ENCODE results near the gene FBXO48. TPM values are rescaled to one million over a fixed set of nuclear protein-coding genes. Genes with fewer than 3 reads are reported as not detected.
"Not testable (repeated sequence)": the region's sequence is repeated elsewhere in the genome, so short reads cannot be mapped to it uniquely, and the experiment has no call there.

Gene FBXO48
- total RNA-seq, 4 donors from 2014 or later = 0.61 to 0.95 (median 0.64) TPM

- intact Hi-C loops (cut with DNase I) = no loop called here
- no peaks in the 10 kb centered on the region for H3K27me3 ChIP-seq
- peaks cover 0 to 7% (median 0%) of the 10 kb centered on the region in 3 donors for H3K36me3 ChIP-seq
- H3K27ac ChIP-seq = no peak overlapping the region
- DNase-seq = no peak
- TF ChIP-seq, protein P1, sequence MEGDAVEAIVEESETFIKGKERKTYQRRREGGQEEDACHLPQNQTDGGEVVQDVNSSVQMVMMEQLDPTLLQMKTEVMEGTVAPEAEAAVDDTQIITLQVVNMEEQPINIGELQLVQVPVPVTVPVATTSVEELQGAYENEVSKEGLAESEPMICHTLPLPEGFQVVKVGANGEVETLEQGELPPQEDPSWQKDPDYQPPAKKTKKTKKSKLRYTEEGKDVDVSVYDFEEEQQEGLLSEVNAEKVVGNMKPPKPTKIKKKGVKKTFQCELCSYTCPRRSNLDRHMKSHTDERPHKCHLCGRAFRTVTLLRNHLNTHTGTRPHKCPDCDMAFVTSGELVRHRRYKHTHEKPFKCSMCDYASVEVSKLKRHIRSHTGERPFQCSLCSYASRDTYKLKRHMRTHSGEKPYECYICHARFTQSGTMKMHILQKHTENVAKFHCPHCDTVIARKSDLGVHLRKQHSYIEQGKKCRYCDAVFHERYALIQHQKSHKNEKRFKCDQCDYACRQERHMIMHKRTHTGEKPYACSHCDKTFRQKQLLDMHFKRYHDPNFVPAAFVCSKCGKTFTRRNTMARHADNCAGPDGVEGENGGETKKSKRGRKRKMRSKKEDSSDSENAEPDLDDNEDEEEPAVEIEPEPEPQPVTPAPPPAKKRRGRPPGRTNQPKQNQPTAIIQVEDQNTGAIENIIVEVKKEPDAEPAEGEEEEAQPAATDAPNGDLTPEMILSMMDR (IDR thresholded peaks at IDR 0.05) = no peak
- no peak for TF ChIP-seq POLR2A (IDR thresholded peaks at IDR 0.05)
- peaks cover 0 to 11% (median 11%) of the 10 kb centered on the region in 3 donors for H3K9me3 ChIP-seq
- no peak overlapping the region for H3K4me3 ChIP-seq
- no peaks in the 10 kb centered on the region for H3K4me1 ChIP-seq
Observed at GRCh38 chr2:68499133-68499532, 32.0 kb upstream of the FBXO48 start.

- intact Hi-C loops (cut with DNase I) = no loop called here
Observed at GRCh38 chr2:68491582-68491981, 24.5 kb upstream of the FBXO48 start.

GRCh38 chr2:68489282-68489681 is 22.2 kb upstream of the FBXO48 start:
- peaks cover 0 to 3% (median 0%) of the 10 kb centered on the region in 3 donors for H3K4me1 ChIP-seq
- intact Hi-C loops (cut with DNase I) = loop anchor here (10.0 kb wide), 1 partner anchor 226 kb away; no protein-coding TSS in a partner anchor
- no peaks in the 10 kb centered on the region for H3K27me3 ChIP-seq
- 89 to 100% methylated on average over 1 of the region's 1 CpG for WGBS, 2 donors
- H3K27ac ChIP-seq = no peak overlapping the region
- no peaks in the 10 kb centered on the region for H3K36me3 ChIP-seq
- no peak overlapping the region for H3K4me3 ChIP-seq
- H3K9me3 ChIP-seq = no peaks in the 10 kb centered on the region
- TF ChIP-seq, protein P1 (IDR thresholded peaks at IDR 0.05) = no peak
- TF ChIP-seq POLR2A (IDR thresholded peaks at IDR 0.05) = no peak
- no peak for DNase-seq

More at GRCh38 chr2:68491582-68491981, 24.5 kb upstream of the FBXO48 start:
- Histone ChIP-seq H3K4me1 (peaks cover 0 to 3% (median 0%) of the 10 kb centered on the region in 3 donors), H3K4me3 (no peak overlapping the region), H3K9me3 (peaks cover 0 to 10% (median 8%) of the 10 kb centered on the region in 3 donors), H3K27ac (no peak overlapping the region), H3K36me3 (peaks cover 0 to 7% (median 0%) of the 10 kb centered on the region in 3 donors), H3K27me3 (no peaks in the 10 kb centered on the region)
- WGBS, 2 donors = 91 to 95% methylated on average over 1 of the region's 1 CpG
- DNase-seq = no peak
- TF ChIP-seq POLR2A (IDR thresholded peaks at IDR 0.05) = no peak
- TF ChIP-seq, protein P1 (IDR thresholded peaks at IDR 0.05) = no peak

GRCh38 chr2:68488605-68489004 is 21.5 kb upstream of the FBXO48 start:
- 75 to 89% methylated on average over 1 of the region's 1 CpG for WGBS, 2 donors
- not testable (repeated sequence) for H3K36me3 ChIP-seq, H3K4me1 ChIP-seq, H3K27ac ChIP-seq, DNase-seq, H3K4me3 ChIP-seq, H3K9me3 ChIP-seq, H3K27me3 ChIP-seq
- intact Hi-C loops (cut with DNase I) = loop anchor here (10.0 kb wide), 1 partner anchor 226 kb away; no protein-coding TSS in a partner anchor

DNA sequence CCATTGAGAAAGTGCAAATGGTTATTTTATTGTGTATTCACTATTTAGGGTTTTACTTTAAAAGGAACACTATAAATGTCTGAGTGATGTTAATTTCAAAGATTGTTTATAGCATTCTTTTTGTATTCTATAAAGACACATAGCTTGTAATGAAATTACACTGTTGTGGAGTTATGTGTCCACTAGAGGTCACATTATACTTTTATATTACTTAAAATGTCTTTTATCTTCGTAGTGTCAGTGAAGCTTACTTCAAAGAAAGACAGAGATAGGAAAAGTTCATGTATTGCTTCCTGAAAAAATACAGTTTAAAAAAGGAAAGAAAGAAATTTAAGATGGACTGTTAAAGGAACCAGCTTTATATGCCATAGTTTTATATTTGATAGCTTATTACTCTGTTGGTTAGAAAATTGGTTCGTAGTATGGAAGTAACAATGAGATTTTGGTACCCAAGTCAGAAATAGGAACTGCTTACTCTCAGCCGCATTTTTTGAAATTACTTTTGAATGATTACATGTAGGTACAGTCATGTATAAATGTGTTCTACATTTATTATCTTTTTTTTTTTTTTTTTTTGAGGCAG is 20.8 kb upstream of the FBXO48 start:
- Histone ChIP-seq H3K27me3 (no peaks in the 10 kb centered on the region), H3K9me3 (no peaks in the 10 kb centered on the region), H3K36me3 (no peaks in the 10 kb centered on the region), H3K27ac (no peak overlapping the region), H3K4me3 (no peak overlapping the region), H3K4me1 (peaks cover 0 to 3% (median 0%) of the 10 kb centered on the region in 3 donors)
- intact Hi-C loops (cut with DNase I) = loop anchor here (10.0 kb wide), 1 partner anchor 227 kb away; no protein-coding TSS in a partner anchor
- no peak for TF ChIP-seq POLR2A (IDR thresholded peaks at IDR 0.05)
- TF ChIP-seq, protein P1 (IDR thresholded peaks at IDR 0.05) = peak in 5 of 6 experiments; percentile 32 to 73 (median 52)
- DNase-seq = no peak
- WGBS, 2 donors = 46 to 49% methylated on average over 3 of the region's 3 CpGs

Data from esophagus squamous epithelium (tissue), 5 donors.